Loucy (cell line): ENCODE results near the gene ENTR1.

Source experiments
- H2AFZ ChIP-seq: fragments of 200-600 bp; sonication (generic); 2 replicates; pipeline ENCODE4 v1.6.0; 2016; ENCODE audit warnings: antibody characterized with exemption, mild to moderate bottlenecking, low read length, moderate library complexity
- H3F3A ChIP-seq: fragments of 200-600 bp; 2 replicates; pipeline ENCODE4 v1.6.0; 2016; ENCODE audit warnings: antibody characterized with exemption, low read depth, mild to moderate bottlenecking
- H3K27me3 ChIP-seq: fragments of 200-600 bp; sonication (generic); 2 replicates; pipeline ENCODE4 v1.6.1; 2014; ENCODE audit warnings: low read length, mild to moderate bottlenecking; ENCODE audit not compliant: insufficient read depth, poor library complexity, severe bottlenecking
- H3K36me3 ChIP-seq: fragments of 200-600 bp; sonication (generic); 2 replicates; pipeline ENCODE4 v1.6.1; 2016; ENCODE audit warnings: low read length; ENCODE audit not compliant: insufficient read depth
- H3K4me1 ChIP-seq: fragments of 200-600 bp; sonication (generic); 2 replicates; pipeline ENCODE4 v1.5.1; 2014; ENCODE audit warnings: low read length, mild to moderate bottlenecking; ENCODE audit not compliant: insufficient read depth, poor library complexity, severe bottlenecking
- H3K4me2 ChIP-seq: fragments of 200-600 bp; sonication (generic); 2 replicates; pipeline ENCODE4 v1.6.0; 2014; ENCODE audit warnings: antibody characterized with exemption, low read length, low read depth, mild to moderate bottlenecking; ENCODE audit not compliant: poor library complexity, severe bottlenecking
- H3K4me3 ChIP-seq: fragments of 200-600 bp; sonication (generic); 2 replicates; pipeline ENCODE4 v1.5.1; 2014; ENCODE audit warnings: low read length, mild to moderate bottlenecking, mixed read lengths; ENCODE audit not compliant: poor library complexity, severe bottlenecking
- H3K79me2 ChIP-seq: fragments of 200-600 bp; sonication (generic); 2 replicates; pipeline ENCODE4 v1.6.1; 2014; ENCODE audit warnings: low read length; ENCODE audit not compliant: insufficient read depth
- H3K9ac ChIP-seq: fragments of 200-600 bp; sonication (generic); 2 replicates; pipeline ENCODE4 v1.6.0; 2014; ENCODE audit warnings: mild to moderate bottlenecking, low read depth, low read length, moderate library complexity; ENCODE audit not compliant: poor library complexity, severe bottlenecking
- H3K9me2 ChIP-seq: fragments of 200-600 bp; sonication (generic); replicated peaks from 2 replicates; pipeline ENCODE4 v1.6.1; 2016; ENCODE audit warnings: low read depth, low read length, mixed read lengths
- H3K9me3 ChIP-seq: fragments of 200-600 bp; sonication (generic); 2 replicates; pipeline ENCODE4 v1.6.1; 2014; ENCODE audit warnings: mild to moderate bottlenecking, antibody characterized with exemption, low read length, low read depth; ENCODE audit not compliant: insufficient read depth
- H4K20me1 ChIP-seq: fragments of 200-600 bp; sonication (generic); 2 replicates; pipeline ENCODE4 v1.6.0; 2014; ENCODE audit warnings: antibody characterized with exemption, low read length, mild to moderate bottlenecking; ENCODE audit not compliant: insufficient read depth, poor library complexity, severe bottlenecking
- EZH2phosphoT487 ChIP-seq: fragments of 200-600 bp; IDR thresholded peaks from 2 replicates; pipeline ENCODE4 v1.6.1; 2018; ENCODE audit warnings: antibody characterized with exemption, mild to moderate bottlenecking, moderate library complexity, borderline replicate concordance
- TF ChIP-seq, protein P1 (sequence below): fragments of 200-600 bp; sonication (generic); conservative IDR thresholded peaks from 2 replicates; pipeline ENCODE4 v1.5.1; 2014; ENCODE audit warnings: mild to moderate bottlenecking, antibody characterized with exemption, low read length

ENTR1 gene

DNA sequence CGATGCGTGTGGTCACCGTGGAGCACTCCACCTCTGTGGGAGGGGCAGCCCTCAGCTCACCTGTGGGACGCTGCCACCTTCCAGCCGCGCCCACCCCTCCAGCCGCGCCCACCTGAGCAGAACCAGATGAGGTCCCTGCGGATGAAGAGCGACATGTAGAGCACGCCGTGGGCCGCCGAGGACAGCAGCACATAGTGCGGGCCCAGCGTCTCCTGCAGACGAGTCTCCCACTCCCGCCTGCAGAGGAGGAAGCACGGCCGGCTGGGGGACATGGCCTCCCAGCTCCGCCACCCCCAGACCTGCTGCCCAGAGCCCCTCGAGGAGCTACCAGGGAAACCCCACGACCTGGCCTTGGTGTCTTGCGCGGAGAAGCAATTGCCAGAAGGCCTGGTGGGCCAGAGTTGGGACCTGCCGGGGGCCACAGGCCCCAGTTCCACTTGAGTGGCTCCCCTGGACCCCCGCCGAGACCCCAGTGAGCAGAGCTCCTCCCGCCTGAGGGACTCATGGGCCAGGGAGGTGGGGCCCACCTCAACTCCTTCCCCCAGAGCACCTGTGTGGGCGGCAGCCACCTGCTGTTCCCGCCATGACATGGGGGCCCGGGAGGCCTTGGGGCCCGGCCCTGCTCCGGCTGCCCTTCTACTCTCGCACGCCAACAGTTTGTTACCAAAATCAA is 22.8 kb upstream of the ENTR1 start:
- no peak overlapping the region for H2AFZ ChIP-seq
- H3K79me2 ChIP-seq: peaks cover 37% of the 10 kb centered on the region
- peaks cover 14% of the 10 kb centered on the region for H3K4me1 ChIP-seq
- no peaks in the 10 kb centered on the region for H3F3A ChIP-seq
- no peak overlapping the region for H3K9ac ChIP-seq
- no peaks in the 10 kb centered on the region for H3K9me3 ChIP-seq
- peaks cover 27% of the 10 kb centered on the region; the same call in 1 of the 2 replicates for H3K36me3 ChIP-seq
- H4K20me1 ChIP-seq: peaks cover 28% of the 10 kb centered on the region
- no peaks in the 10 kb centered on the region for H3K27me3 ChIP-seq
- no peak overlapping the region for H3K4me2 ChIP-seq
- TF ChIP-seq EZH2phosphoT487: no peak
- TF ChIP-seq, protein P1, sequence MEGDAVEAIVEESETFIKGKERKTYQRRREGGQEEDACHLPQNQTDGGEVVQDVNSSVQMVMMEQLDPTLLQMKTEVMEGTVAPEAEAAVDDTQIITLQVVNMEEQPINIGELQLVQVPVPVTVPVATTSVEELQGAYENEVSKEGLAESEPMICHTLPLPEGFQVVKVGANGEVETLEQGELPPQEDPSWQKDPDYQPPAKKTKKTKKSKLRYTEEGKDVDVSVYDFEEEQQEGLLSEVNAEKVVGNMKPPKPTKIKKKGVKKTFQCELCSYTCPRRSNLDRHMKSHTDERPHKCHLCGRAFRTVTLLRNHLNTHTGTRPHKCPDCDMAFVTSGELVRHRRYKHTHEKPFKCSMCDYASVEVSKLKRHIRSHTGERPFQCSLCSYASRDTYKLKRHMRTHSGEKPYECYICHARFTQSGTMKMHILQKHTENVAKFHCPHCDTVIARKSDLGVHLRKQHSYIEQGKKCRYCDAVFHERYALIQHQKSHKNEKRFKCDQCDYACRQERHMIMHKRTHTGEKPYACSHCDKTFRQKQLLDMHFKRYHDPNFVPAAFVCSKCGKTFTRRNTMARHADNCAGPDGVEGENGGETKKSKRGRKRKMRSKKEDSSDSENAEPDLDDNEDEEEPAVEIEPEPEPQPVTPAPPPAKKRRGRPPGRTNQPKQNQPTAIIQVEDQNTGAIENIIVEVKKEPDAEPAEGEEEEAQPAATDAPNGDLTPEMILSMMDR: no peak
- H3K9me2 ChIP-seq: no peaks in the 10 kb centered on the region
- no peak overlapping the region for H3K4me3 ChIP-seq

DNA sequence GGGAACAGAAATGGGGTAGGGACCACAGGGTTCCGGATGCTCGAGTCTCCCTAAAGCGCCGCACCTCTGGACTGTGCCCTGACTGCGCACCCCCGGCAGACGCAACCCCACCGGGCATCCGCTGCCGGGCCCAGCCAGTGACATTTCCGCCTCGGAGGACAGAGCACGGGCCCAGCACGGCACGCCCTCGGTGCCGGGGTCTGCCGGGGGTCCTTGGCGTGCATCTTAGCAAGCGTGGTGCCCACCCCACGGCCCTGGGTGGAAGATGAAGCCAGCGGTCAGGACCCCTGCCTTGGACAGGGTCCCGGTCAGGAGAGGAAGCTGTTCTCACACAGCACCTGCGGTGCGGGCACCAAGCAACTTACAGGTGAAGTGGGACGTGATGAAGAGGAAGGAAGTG is 22.2 kb upstream of the ENTR1 start:
- Histone ChIP-seq H2AFZ (no peak overlapping the region), H3K4me2 (no peak overlapping the region), H4K20me1 (peaks cover 22% of the 10 kb centered on the region), H3K9me2 (no peaks in the 10 kb centered on the region), H3F3A (no peaks in the 10 kb centered on the region), H3K79me2 (peaks cover 31% of the 10 kb centered on the region), H3K27me3 (no peaks in the 10 kb centered on the region), H3K4me3 (no peak overlapping the region), H3K36me3 (peaks cover 27% of the 10 kb centered on the region; the same call in 1 of the 2 replicates), H3K9me3 (no peaks in the 10 kb centered on the region), H3K9ac (no peak overlapping the region), H3K4me1 (peaks cover 8% of the 10 kb centered on the region)
- TF ChIP-seq, protein P1: no peak
- no peak for TF ChIP-seq EZH2phosphoT487

DNA sequence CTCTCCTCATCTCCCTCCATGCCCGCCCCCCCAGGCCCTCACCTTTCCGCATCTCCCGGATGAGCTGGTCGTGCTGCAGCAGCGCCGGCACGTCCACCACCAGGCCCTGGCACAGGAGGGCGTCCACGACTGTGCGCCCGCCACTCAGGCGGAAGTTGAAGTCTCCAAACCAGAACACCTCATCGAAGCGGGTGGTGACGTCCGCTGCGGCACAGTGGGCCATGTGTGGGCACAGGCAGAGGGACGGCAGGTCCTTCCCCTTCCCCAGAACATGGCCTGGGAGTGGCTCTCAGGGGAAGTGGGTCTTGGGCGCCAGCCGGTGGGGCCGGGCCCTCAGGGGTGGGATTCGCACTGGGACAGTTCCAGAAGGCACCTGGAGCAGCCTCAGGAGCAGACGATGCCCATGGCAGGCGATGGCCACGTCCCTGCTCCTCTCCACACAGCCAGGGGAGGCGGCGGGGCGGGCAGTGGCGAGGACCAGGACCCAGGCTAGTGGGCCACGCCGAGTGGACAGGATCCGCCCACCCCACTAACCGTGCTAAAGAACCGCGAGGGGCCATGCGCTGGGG is 21.5 kb upstream of the ENTR1 start:
- Histone ChIP-seq H3K27me3 (no peaks in the 10 kb centered on the region), H3F3A (no peaks in the 10 kb centered on the region), H4K20me1 (peaks cover 15% of the 10 kb centered on the region), H3K4me3 (no peak overlapping the region), H3K36me3 (peaks cover 27% of the 10 kb centered on the region; the same call in 1 of the 2 replicates), H3K79me2 (peaks cover 23% of the 10 kb centered on the region), H2AFZ (no peak overlapping the region), H3K9ac (no peak overlapping the region), H3K9me2 (no peaks in the 10 kb centered on the region), H3K4me2 (no peak overlapping the region), H3K4me1 (peaks cover 1% of the 10 kb centered on the region), H3K9me3 (no peaks in the 10 kb centered on the region)
- TF ChIP-seq, protein P1: no peak
- TF ChIP-seq EZH2phosphoT487: no peak
